B cell (primary cell): ENCODE data around the gene DSG2. TPM values are rescaled to one million over a fixed set of nuclear protein-coding genes. Genes with fewer than 3 reads are reported as not detected.

ENCODE experiments used
- ATAC-seq: fragments of 200-7000 bp; cut with Tn5 transposase; one replicate; pipeline ENCODE4 v1.10.0; 2021; ENCODE audit warnings: low read depth, mild to moderate bottlenecking, moderate number of reproducible peaks, moderate library complexity
- CTCF ChIA-PET: fragments of 350-600 bp; sonication (Branson Sonifier 250); formaldehyde crosslinking; loops from one replicate; lab custom pipeline; 2021; ENCODE audit warnings: antibody characterized with exemption, inconsistent platforms; lab: Charles Lee
- POLR2A ChIA-PET: fragments of 350-600 bp; sonication (Branson Sonifier 250); formaldehyde crosslinking; loops from one replicate; lab custom pipeline; 2021; ENCODE audit warnings: antibody characterized with exemption; lab: Charles Lee
- DNase-seq: peaks from one replicate; pipeline ENCODE4 v3.0.0; 2013
- H2AFZ ChIP-seq: 2 replicates; pipeline ENCODE4 v1.6.1; 2012; ENCODE audit warnings: mild to moderate bottlenecking, low read depth, low read length; ENCODE audit not compliant: insufficient read depth, poor library complexity, severe bottlenecking
- H3K27ac ChIP-seq, 2 donors: 1 replicate in 1 of 2; 2 replicates in 1 of 2; pipeline ENCODE4 v1.5.1; 2012 to 2013; ENCODE audit warnings: low read length in 2 of 2, mild to moderate bottlenecking in 2 of 2, moderate library complexity in 1 of 2
- H3K27me3 ChIP-seq, 4 experiments: fragments of 200-600 bp in 1 of 4; sonication (generic) in 1 of 4; replicated peaks in 1 of 4; 1 replicate in 2 of 4; 2 replicates in 2 of 4; pipeline versions ENCODE4 v1.6.1 to v1.7.0; 2013 to 2016; ENCODE audit warnings: low read length in 3 of 4, mild to moderate bottlenecking in 2 of 4, mixed read lengths in 1 of 4, moderate library complexity in 1 of 4; ENCODE audit not compliant: insufficient read depth in 4 of 4, control insufficient read depth in 3 of 4; ENCODE audit errors: control extremely low read depth in 1 of 4
- H3K36me3 ChIP-seq, 2 experiments: replicated peaks in 1 of 2; 1 replicate in 1 of 2; 2 replicates in 1 of 2; pipeline versions ENCODE4 v1.6.1 to v1.7.1; 2013; ENCODE audit warnings: low read length in 1 of 2; ENCODE audit not compliant: insufficient read depth in 2 of 2, control insufficient read depth in 1 of 2; ENCODE audit errors: control extremely low read depth in 1 of 2, extremely low read depth in 1 of 2
- H3K4me1 ChIP-seq, 2 donors: fragments of 200-600 bp in 1 of 2; sonication (generic) in 1 of 2; 1 replicate in 1 of 2; 2 replicates in 1 of 2; pipeline versions ENCODE4 v1.5.1 to v1.6.1; 2013 to 2017; ENCODE audit warnings: low read length in 2 of 2; ENCODE audit not compliant: control insufficient read depth in 2 of 2, insufficient read depth in 2 of 2
- H3K4me2 ChIP-seq: replicated peaks from 2 replicates; pipeline ENCODE3; 2012; ENCODE audit warnings: mild to moderate bottlenecking, low read depth, low read length; ENCODE audit not compliant: poor library complexity, severe bottlenecking
- H3K4me3 ChIP-seq, 5 experiments: fragments of 200-600 bp in 1 of 5; sonication (generic) in 1 of 5; 1 replicate in 3 of 5; 2 replicates in 2 of 5; pipeline versions ENCODE4 v1.5.1 to v1.7.0; 2011 to 2016; ENCODE audit warnings: low read length in 4 of 5, mild to moderate bottlenecking in 4 of 5, low read depth in 2 of 5, control low read depth in 1 of 5, moderate library complexity in 1 of 5; ENCODE audit not compliant: insufficient read depth in 1 of 5; ENCODE audit errors: control extremely low read depth in 1 of 5, extremely low read depth in 1 of 5
- H3K79me2 ChIP-seq: fragments of 200-600 bp; sonication (generic); one replicate; pipeline ENCODE4 v1.6.0; 2016; ENCODE audit warnings: low read length; ENCODE audit not compliant: control insufficient read depth, insufficient read depth
- H3K9ac ChIP-seq: fragments of 200-600 bp; sonication (generic); 2 replicates; pipeline ENCODE4 v1.6.1; 2017; ENCODE audit warnings: mild to moderate bottlenecking, low read length, moderate library complexity
- H3K9me3 ChIP-seq, 3 donors: one replicate each; pipeline versions ENCODE4 v1.6.1 to v1.7.1; 2013; ENCODE audit warnings: low read length in 2 of 3; ENCODE audit not compliant: control insufficient read depth in 2 of 3, insufficient read depth in 1 of 3; ENCODE audit errors: control extremely low read depth in 1 of 3
- H4K20me1 ChIP-seq: 2 replicates; pipeline ENCODE4 v1.6.0; 2012; ENCODE audit warnings: mild to moderate bottlenecking, low read length; ENCODE audit not compliant: insufficient read depth, control insufficient read depth, poor library complexity, severe bottlenecking
- H3K27ac Mint-ChIP-seq: one replicate; pipeline ENCODE4 v1.8.0; 2021; ENCODE audit warnings: mixed read lengths
- H3K27me3 Mint-ChIP-seq: one replicate; pipeline ENCODE4 v1.8.0; 2021; ENCODE audit warnings: mixed read lengths
- H3K4me1 Mint-ChIP-seq: one replicate; pipeline ENCODE4 v1.8.0; 2021; ENCODE audit warnings: mixed read lengths
- H3K4me3 Mint-ChIP-seq: one replicate; pipeline ENCODE4 v1.8.0; 2021; ENCODE audit warnings: mixed read lengths
- H3K9me3 Mint-ChIP-seq: one replicate; pipeline ENCODE4 v1.8.0; 2022; ENCODE audit warnings: mixed read lengths; ENCODE audit not compliant: insufficient read depth
- EZH2 ChIP-seq: IDR thresholded peaks from 2 replicates; pipeline ENCODE4 v1.6.1; 2012; ENCODE audit warnings: borderline replicate concordance, low read depth, mild to moderate bottlenecking, moderate library complexity, low read length; ENCODE audit not compliant: insufficient read depth, poor library complexity, severe bottlenecking
- WGBS: methylation state at CpG from one replicate; pipeline ENCODE4 v1.1.5; 2013; ENCODE audit warnings: missing lambda C conversion rate; ENCODE audit not compliant: insufficient coverage; 5-methylcytosine and 5-hydroxymethylcytosine counted together
- intact Hi-C: fragments of 100-400 bp; cut with micrococcal nuclease; formaldehyde crosslinking; loops from one replicate; pipeline ENCODE4 v1.10.0; 2022
- polyA plus RNA-seq: library from polyadenylated mRNA; depleted of rRNA; stranded (reverse); fragments of >200 nt; gene quantifications from 2 replicates; pipeline ENCODE4 v1.2.3, GENCODE V29; 2012
- total RNA-seq, 2 donors: library from RNA; stranded (reverse); fragments of 120-200 nt in 1 of 2; gene quantifications; 1 replicate in 1 of 2; 2 replicates in 1 of 2; pipeline versions ENCODE4 v1.2.3 to v1.2.4, GENCODE V29; 2013 to 2022
- TF ChIP-seq, protein P1 (sequence below): fragments of 200-600 bp; IDR thresholded peaks from one replicate; pipeline ENCODE4 v1.8.0; 2022; ENCODE audit warnings: antibody characterized with exemption, mild to moderate bottlenecking

The DSG2 gene
- total and polyA plus RNA-seq, 2 donors (not counting 1 experiment from before 2014, with no cell fraction given): not detected

DNA sequence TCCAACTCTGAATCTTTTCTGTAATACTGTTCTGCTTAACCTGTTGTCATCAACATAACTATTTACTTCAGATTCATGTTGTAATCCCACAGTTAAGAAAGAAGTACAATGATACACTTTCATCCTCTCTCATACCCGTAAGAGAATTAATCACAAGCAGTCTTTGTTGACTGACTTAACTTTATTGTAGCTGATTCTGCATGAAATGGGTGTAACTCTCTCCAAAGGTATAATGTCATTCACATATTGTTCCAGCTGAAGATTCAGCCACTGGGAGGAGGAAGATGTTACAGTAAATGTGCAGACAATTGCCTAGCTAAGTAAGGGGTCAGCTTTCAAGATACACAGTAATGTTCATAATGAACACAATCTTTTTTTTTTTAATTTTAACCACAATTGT, 13.5 kb upstream of the DSG2 start:
- Mint-ChIP-seq H3K4me3 (no peak overlapping the region), H3K4me1 (no peaks in the 10 kb centered on the region), H3K27me3 (peaks cover 13% of the 10 kb centered on the region), H3K9me3 (no peaks in the 10 kb centered on the region), H3K27ac (no peak overlapping the region)
- Histone ChIP-seq H3K4me3 (no peak overlapping the region), H3K9ac (no peak overlapping the region), H3K27ac (no peak overlapping the region), H3K36me3 (no peaks in the 10 kb centered on the region), H3K4me2 (no peak overlapping the region), H3K79me2 (no peaks in the 10 kb centered on the region), H3K9me3 (no peaks in the 10 kb centered on the region), H3K27me3 (no peaks in the 10 kb centered on the region), H2AFZ (no peak overlapping the region), H4K20me1 (no peaks in the 10 kb centered on the region), H3K4me1 (no peaks in the 10 kb centered on the region)
- ChIA-PET CTCF (no interaction called here), POLR2A (no interaction called here)
- TF ChIP-seq, protein P1, sequence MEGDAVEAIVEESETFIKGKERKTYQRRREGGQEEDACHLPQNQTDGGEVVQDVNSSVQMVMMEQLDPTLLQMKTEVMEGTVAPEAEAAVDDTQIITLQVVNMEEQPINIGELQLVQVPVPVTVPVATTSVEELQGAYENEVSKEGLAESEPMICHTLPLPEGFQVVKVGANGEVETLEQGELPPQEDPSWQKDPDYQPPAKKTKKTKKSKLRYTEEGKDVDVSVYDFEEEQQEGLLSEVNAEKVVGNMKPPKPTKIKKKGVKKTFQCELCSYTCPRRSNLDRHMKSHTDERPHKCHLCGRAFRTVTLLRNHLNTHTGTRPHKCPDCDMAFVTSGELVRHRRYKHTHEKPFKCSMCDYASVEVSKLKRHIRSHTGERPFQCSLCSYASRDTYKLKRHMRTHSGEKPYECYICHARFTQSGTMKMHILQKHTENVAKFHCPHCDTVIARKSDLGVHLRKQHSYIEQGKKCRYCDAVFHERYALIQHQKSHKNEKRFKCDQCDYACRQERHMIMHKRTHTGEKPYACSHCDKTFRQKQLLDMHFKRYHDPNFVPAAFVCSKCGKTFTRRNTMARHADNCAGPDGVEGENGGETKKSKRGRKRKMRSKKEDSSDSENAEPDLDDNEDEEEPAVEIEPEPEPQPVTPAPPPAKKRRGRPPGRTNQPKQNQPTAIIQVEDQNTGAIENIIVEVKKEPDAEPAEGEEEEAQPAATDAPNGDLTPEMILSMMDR: no peak
- TF ChIP-seq EZH2: no peak
- DNase-seq: no peak
- no peak for ATAC-seq
- intact Hi-C loops: no loop called here
- WGBS: no CpG with 5 or more reads among the region's 1 CpG

DNA sequence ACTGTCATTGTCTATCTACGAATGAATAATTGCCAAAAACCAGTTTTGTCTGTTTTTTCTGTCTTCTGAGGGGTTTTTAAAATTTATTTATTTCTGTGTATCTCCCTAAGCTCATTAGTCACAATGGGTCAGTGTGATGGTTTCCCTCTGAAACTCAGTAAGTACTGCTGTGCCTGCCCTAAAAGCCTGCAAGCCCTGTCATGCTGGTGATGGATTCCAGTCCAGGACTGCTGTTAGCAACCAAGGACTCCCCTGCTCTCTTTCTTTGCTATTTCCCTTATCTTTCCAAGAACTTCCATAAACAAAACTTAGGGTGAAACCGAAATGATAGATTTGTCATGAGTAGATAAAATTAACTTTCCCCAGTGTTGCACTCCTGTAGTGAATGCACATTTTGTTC, 11.8 kb upstream of the DSG2 start:
- Histone ChIP-seq H3K79me2 (no peaks in the 10 kb centered on the region), H3K27me3 (no peaks in the 10 kb centered on the region), H3K4me1 (no peaks in the 10 kb centered on the region), H3K36me3 (no peaks in the 10 kb centered on the region), H3K27ac (no peak overlapping the region), H3K9me3 (no peaks in the 10 kb centered on the region), H3K9ac (no peak overlapping the region), H3K4me2 (no peak overlapping the region), H4K20me1 (no peaks in the 10 kb centered on the region), H2AFZ (no peak overlapping the region), H3K4me3 (no peak overlapping the region)
- POLR2A ChIA-PET: no interaction called here
- Mint-ChIP-seq H3K27ac (no peak overlapping the region), H3K9me3 (no peaks in the 10 kb centered on the region), H3K4me1 (no peaks in the 10 kb centered on the region), H3K27me3 (peaks cover 7% of the 10 kb centered on the region), H3K4me3 (no peak overlapping the region)
- TF ChIP-seq, protein P1: no peak
- TF ChIP-seq EZH2: no peak
- CTCF ChIA-PET: no interaction called here
- DNase-seq (no peak), ATAC-seq (no peak)
- no CpG with 5 or more reads among the region's 2 CpGs for WGBS
- intact Hi-C loops: no loop called here
